Measurements from ENCODE around the gene N4BP2L2. TPM values are rescaled to one million over a fixed set of nuclear protein-coding genes. Genes with fewer than 3 reads are reported as not detected.

Gene N4BP2L2
- total RNA-seq, 1 experiment from 2014 or later: 61.4 TPM

DNA sequence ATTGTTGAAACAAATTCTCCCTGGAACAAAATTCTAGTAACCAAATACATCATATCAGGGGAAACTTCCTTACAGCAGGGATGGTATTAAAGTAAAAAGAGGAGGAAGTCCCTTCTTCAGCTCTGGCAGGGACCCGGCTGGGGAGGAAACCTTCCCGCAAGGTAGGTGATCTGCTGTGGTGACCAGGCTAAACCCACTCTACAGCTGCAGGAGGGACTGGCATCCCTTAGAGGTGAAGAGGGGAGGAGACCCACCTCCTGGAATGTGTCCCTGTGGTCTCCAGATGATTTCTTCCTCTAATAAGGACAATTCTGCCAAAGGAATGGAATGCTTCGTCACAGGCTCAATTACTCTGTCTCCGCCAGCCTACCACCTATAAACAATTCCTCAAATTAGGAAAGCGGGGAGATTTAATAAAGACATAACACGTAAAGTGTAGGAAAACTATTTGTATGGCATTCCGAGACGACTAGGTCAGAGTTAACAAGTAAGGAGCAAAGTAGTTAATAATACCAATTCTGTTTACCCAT, 47.0 kb upstream of the N4BP2L2 start:
- Histone ChIP-seq H3T11ph (ENCODE audit: low read length) (no peak overlapping the region), H3K4ac (ENCODE audit: low read depth, low read length) (no peak overlapping the region), H3K23ac (ENCODE audit: insufficient read length, low read depth, low read length) (no peak overlapping the region), H4K20me1 (ENCODE audit: control insufficient read depth, insufficient read depth, insufficient read length) (no peaks in the 10 kb centered on the region), H4K5ac (ENCODE audit: insufficient read length, low read depth, low read length) (no peak overlapping the region), H3K23me2 (ENCODE audit: insufficient read length, low read depth, low read length, poor library complexity, severe bottlenecking) (peaks cover 5% of the 10 kb centered on the region), H3K9me3 (ENCODE audit: control insufficient read depth, low read depth, low read length) (no peaks in the 10 kb centered on the region), H3K79me2 (ENCODE audit: insufficient read depth, low read length) (peaks cover 15% of the 10 kb centered on the region; the same call in 1 of the 2 replicates), H3K27me3 (ENCODE audit: insufficient read depth, low read length) (no peaks in the 10 kb centered on the region), H3K79me1 (ENCODE audit: insufficient read depth, low read depth, low read length, poor library complexity, severe bottlenecking) (no peaks in the 10 kb centered on the region), H2BK20ac (ENCODE audit: low read depth, low read length, poor library complexity, severe bottlenecking) (no peak overlapping the region), H2AK5ac (ENCODE audit: insufficient read length, low read length) (no peak overlapping the region), H3K27ac (ENCODE audit: insufficient read length, low read depth, low read length) (no peak overlapping the region), H2BK120ac (ENCODE audit: low read depth, low read length, poor library complexity, severe bottlenecking) (no peak overlapping the region), H2AFZ (ENCODE audit: low read length) (no peak overlapping the region), H4K8ac (replicated peaks; ENCODE audit: insufficient read length, low read depth, low read length) (no peak overlapping the region), H3K4me2 (ENCODE audit: insufficient read depth, insufficient read length, low read length) (peak overlapping the region; percentile 74), H3K56ac (ENCODE audit: insufficient read length, low read depth, low read length) (no peak overlapping the region), H2BK15ac (ENCODE audit: low read depth, low read length) (no peak overlapping the region), H3K18ac (ENCODE audit: insufficient read length, low read depth, low read length) (no peak overlapping the region), H4K91ac (ENCODE audit: insufficient read length, low read depth, low read length) (no peak overlapping the region), H3K14ac (ENCODE audit: insufficient read depth, low read length) (no peak overlapping the region), H3K4me1 (ENCODE audit: insufficient read depth, low read length) (no peaks in the 10 kb centered on the region), H2BK5ac (ENCODE audit: insufficient read length, low read length) (no peak overlapping the region), H2BK12ac (ENCODE audit: insufficient read length, low read depth, low read length) (no peak overlapping the region), H3K9ac (ENCODE audit: extremely low read depth, insufficient read length, low read length) (no peak overlapping the region)
- DNase-seq: peak; percentile 36
- H3K4me1 Mint-ChIP-seq: peaks cover 35 to 37% of the 10 kb centered on the region in 2 experiments
- peak overlapping the region; percentile 78 to 79 for H3K4me3 Mint-ChIP-seq
- TF ChIP-seq, protein P1, sequence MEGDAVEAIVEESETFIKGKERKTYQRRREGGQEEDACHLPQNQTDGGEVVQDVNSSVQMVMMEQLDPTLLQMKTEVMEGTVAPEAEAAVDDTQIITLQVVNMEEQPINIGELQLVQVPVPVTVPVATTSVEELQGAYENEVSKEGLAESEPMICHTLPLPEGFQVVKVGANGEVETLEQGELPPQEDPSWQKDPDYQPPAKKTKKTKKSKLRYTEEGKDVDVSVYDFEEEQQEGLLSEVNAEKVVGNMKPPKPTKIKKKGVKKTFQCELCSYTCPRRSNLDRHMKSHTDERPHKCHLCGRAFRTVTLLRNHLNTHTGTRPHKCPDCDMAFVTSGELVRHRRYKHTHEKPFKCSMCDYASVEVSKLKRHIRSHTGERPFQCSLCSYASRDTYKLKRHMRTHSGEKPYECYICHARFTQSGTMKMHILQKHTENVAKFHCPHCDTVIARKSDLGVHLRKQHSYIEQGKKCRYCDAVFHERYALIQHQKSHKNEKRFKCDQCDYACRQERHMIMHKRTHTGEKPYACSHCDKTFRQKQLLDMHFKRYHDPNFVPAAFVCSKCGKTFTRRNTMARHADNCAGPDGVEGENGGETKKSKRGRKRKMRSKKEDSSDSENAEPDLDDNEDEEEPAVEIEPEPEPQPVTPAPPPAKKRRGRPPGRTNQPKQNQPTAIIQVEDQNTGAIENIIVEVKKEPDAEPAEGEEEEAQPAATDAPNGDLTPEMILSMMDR (conservative IDR thresholded peaks at IDR 0.05): no peak
- no CpG with 5 or more reads among the region's 8 CpGs for WGBS (ENCODE audit: extremely low coverage, insufficient read length, low lambda C conversion rate)
- no peak overlapping the region; a peak in 1 of 7 replicates for H3K27ac Mint-ChIP-seq
- peaks cover 11% of the 10 kb centered on the region for H3K27me3 Mint-ChIP-seq (ENCODE audit: low read depth)
- no peaks in the 10 kb centered on the region for H3K9me3 Mint-ChIP-seq
- no peaks in the 10 kb centered on the region; a peak in 1 of 7 replicates for H3K36me3 Mint-ChIP-seq (ENCODE audit: insufficient read depth in 1 of 3, low read depth in 3 of 3)
